ENCODE results near the gene CCNI2. TPM values are rescaled to one million over a fixed set of nuclear protein-coding genes. Genes with fewer than 3 reads are reported as not detected.
A peak's percentile ranks its signal among the peaks of the same experiment; 100 is the strongest.

CCNI2 gene
- total and polyA plus RNA-seq, 4 donors: 0.69 to 24.0 (median 9.9) TPM

DNA sequence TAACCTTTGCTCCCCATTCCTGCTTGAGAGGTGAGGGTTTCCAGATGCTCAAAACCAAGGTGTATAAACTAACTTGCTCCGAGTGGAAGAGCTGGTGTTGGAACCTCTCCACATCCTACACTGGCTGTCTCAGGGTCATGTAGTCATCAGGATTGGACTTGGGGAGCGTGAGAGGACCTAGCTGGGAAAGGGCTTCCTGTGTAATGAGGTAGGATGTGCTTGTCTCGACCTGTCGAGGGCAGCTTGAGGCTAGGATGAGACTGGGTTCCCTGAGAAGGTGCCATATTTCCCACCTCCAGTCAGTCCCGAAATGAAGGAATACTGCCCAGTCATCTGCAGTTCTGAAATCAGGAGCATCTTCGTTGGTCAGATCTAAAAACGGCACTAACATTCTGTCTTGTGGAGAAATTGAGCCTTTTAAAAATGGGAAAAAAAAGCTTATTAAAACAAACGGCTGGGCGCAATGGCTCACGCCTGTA is 1.3 kb downstream of the CCNI2 start:
- peaks cover 27% of the 10 kb centered on the region for H3K27me3 ChIP-seq (ENCODE audit: control insufficient read depth, insufficient read depth, low read length)
- H3K36me3 ChIP-seq (ENCODE audit: control insufficient read depth, insufficient read depth, low read length): peaks cover 12% of the 10 kb centered on the region
- DNase-seq (ENCODE audit: low read depth in 4 of 6, low spot score in 6 of 6): no peak
- H3K9me3 ChIP-seq (ENCODE audit: control insufficient read depth, insufficient read depth, low read length): no peaks in the 10 kb centered on the region
- H3K4me1 ChIP-seq (ENCODE audit: control insufficient read depth, insufficient read depth, low read length): peaks cover 10% of the 10 kb centered on the region
- no peak overlapping the region for H3K27ac ChIP-seq (ENCODE audit: low read depth, low read length)
- 97% methylated on average over 5 of the region's 10 CpGs for WGBS (ENCODE audit: insufficient coverage)
- H3K4me3 ChIP-seq (ENCODE audit: low read depth, low read length): no peak overlapping the region

DNA sequence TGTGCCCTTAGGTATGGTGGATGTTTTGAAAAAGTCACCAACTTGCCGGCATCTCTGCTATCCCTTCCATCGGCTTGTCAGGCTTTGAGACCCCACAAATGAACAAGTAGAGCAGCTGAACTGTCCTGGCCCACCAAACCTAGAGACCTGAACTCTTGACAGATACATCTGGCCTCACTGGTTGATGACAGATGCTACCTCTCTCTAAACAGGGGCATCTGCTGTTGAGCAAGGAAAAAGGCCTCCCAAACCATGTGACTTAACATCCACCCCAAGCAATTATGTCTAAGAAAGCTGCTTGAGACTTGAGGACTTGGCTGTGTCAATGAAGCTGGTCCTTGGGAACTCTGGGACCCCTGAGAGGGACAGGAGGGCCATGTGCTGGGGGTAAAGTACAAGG is 2.3 kb downstream of the CCNI2 start:
- no peak for DNase-seq (ENCODE audit: low read depth in 4 of 6, low spot score in 6 of 6)
- peaks cover 27% of the 10 kb centered on the region for H3K27me3 ChIP-seq (ENCODE audit: control insufficient read depth, insufficient read depth, low read length)
- no peak overlapping the region for H3K4me3 ChIP-seq (ENCODE audit: low read depth, low read length)
- WGBS (ENCODE audit: insufficient coverage): 94% methylated on average over 2 of the region's 2 CpGs
- peaks cover 14% of the 10 kb centered on the region for H3K36me3 ChIP-seq (ENCODE audit: control insufficient read depth, insufficient read depth, low read length)
- H3K9me3 ChIP-seq (ENCODE audit: control insufficient read depth, insufficient read depth, low read length): no peaks in the 10 kb centered on the region
- no peak overlapping the region for H3K27ac ChIP-seq (ENCODE audit: low read depth, low read length)
- peaks cover 13% of the 10 kb centered on the region for H3K4me1 ChIP-seq (ENCODE audit: control insufficient read depth, insufficient read depth, low read length)

DNA sequence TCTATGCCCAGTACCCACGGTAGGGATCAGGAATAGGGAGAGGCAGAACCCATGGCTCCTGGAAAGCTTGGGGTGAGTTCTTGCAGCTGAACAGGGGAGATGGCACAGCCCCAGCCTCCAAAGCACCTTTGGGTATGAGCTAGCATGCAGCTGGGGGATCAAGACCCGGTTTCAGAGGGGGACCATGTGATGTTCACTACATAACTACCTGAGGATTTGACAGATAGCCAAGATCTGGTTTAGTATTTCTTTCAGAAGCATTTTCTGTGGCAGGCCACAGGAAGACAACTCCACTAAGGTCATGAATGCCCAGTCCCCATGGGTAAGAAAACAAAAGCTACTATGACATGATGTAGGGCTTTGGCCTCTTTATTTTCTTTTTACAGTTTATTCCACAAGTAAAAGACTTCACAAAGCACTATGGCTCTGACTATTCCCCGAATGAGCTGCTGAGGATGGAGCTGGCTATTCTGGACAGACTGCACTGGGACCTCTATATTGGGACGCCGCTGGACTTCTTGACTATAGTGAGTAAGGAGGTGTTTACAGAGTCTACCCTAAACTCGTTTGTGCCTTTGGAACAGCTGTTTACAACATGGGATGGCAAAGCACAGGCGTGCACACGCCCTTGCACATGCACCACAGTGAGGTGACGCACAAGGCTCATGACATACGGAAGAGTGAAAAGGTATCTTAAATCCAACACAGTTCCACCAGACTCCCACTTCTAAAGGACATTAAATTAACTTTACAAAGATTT is 3.4 kb downstream of the CCNI2 start:
- no peak for DNase-seq (ENCODE audit: low read depth in 4 of 6, low spot score in 6 of 6)
- Histone ChIP-seq H3K4me1 (ENCODE audit: control insufficient read depth, insufficient read depth, low read length) (peaks cover 13% of the 10 kb centered on the region), H3K4me3 (ENCODE audit: low read depth, low read length) (no peak overlapping the region), H3K9me3 (ENCODE audit: control insufficient read depth, insufficient read depth, low read length) (no peaks in the 10 kb centered on the region), H3K36me3 (ENCODE audit: control insufficient read depth, insufficient read depth, low read length) (peaks cover 14% of the 10 kb centered on the region), H3K27ac (ENCODE audit: low read depth, low read length) (no peak overlapping the region), H3K27me3 (ENCODE audit: control insufficient read depth, insufficient read depth, low read length) (peaks cover 23% of the 10 kb centered on the region)
- 74% methylated on average over 4 of the region's 10 CpGs for WGBS (ENCODE audit: insufficient coverage)

DNA sequence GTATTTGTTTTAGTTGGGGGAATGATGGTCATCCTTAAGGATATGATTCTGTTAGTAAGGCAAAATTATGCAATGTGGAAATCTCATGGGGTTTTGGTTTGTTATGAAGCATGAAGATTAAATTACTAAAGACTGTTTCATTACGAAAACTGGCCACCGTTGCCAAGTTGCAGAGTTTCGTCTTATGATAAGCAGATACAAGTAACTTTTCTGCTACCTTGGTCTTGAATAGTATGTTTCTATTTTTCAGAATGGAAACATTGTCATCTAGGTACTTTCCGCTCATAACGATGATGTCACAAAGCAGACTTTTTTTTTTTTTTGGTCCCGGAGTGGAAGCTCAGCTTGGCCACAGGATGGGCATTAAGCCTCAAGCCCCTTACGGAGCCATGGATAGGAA is 4.2 kb downstream of the CCNI2 start:
- no peak overlapping the region for H3K4me3 ChIP-seq (ENCODE audit: low read depth, low read length)
- H3K27ac ChIP-seq (ENCODE audit: low read depth, low read length): no peak overlapping the region
- H3K9me3 ChIP-seq (ENCODE audit: control insufficient read depth, insufficient read depth, low read length): no peaks in the 10 kb centered on the region
- H3K27me3 ChIP-seq (ENCODE audit: control insufficient read depth, insufficient read depth, low read length): peaks cover 19% of the 10 kb centered on the region
- DNase-seq (ENCODE audit: low read depth in 4 of 6, low spot score in 6 of 6): no peak
- H3K4me1 ChIP-seq (ENCODE audit: control insufficient read depth, insufficient read depth, low read length): peaks cover 13% of the 10 kb centered on the region
- H3K36me3 ChIP-seq (ENCODE audit: control insufficient read depth, insufficient read depth, low read length): peaks cover 14% of the 10 kb centered on the region
- 95% methylated on average over 6 of the region's 7 CpGs for WGBS (ENCODE audit: insufficient coverage)

DNA sequence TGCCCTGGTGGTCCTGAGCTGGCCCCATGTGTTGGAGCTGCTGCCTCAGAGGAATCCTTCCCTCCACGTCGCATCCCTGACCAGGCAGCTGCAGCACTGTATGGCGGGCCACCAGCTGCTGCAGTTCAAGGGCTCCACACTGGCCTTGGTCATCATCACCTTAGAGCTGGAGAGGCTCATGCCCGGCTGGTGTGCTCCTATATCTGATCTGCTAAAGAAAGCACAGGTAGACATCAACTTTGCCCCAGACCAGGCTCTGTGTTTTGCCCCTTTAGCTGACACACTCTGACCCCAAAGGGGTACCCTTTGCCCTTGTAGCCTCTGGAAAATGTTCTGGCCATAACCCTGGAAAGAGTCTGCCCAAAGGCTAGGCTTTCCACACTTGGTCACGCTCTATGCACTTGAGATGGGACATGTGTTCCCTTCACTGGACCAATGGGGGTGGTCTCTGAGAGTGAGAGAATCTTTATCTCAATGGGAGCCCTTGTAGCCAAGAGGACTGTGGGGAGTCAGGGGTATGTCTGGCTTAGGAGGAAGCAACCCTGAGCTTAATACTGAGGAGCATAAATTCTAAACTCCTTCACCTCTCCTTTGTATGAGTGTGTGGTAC is 4.8 kb downstream of the CCNI2 start:
- Histone ChIP-seq H3K4me1 (ENCODE audit: control insufficient read depth, insufficient read depth, low read length) (peaks cover 10% of the 10 kb centered on the region), H3K36me3 (ENCODE audit: control insufficient read depth, insufficient read depth, low read length) (peaks cover 20% of the 10 kb centered on the region), H3K27ac (ENCODE audit: low read depth, low read length) (no peak overlapping the region), H3K4me3 (ENCODE audit: low read depth, low read length) (no peak overlapping the region), H3K9me3 (ENCODE audit: control insufficient read depth, insufficient read depth, low read length) (no peaks in the 10 kb centered on the region), H3K27me3 (ENCODE audit: control insufficient read depth, insufficient read depth, low read length) (peaks cover 13% of the 10 kb centered on the region)
- no peak for DNase-seq (ENCODE audit: low read depth in 4 of 6, low spot score in 6 of 6)
- 94% methylated on average over 5 of the region's 5 CpGs for WGBS (ENCODE audit: insufficient coverage)

DNA sequence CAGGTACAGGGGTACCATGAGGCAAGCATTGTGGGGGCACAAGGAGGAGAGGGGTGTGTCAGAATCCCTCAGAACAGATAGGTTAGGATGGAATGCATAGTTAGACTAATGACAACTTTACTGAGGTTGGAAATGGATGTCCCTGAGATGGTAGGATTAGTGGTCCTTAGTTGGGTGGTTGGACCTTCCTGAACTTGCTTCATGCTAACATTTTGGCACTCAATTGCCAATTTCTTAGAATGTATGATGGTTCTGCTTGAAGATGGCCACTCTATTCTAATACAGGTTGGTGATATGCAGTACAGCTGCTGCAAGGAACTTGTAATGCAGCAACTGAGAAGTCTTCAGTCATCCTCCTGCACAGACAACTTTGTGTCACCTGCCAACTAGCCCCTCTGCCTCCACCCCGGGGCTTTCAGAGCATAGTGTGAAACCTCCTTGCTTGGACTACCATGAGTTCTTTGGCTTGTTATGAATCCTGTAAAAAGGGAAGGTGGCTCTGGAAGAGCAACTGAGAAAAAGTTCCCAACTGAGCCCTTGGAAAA is 5.4 kb downstream of the CCNI2 start:
- H3K9me3 ChIP-seq (ENCODE audit: control insufficient read depth, insufficient read depth, low read length): no peaks in the 10 kb centered on the region
- no peak overlapping the region for H3K27ac ChIP-seq (ENCODE audit: low read depth, low read length)
- DNase-seq (ENCODE audit: low read depth in 4 of 6, low spot score in 6 of 6): no peak
- H3K36me3 ChIP-seq (ENCODE audit: control insufficient read depth, insufficient read depth, low read length): peaks cover 23% of the 10 kb centered on the region
- H3K4me3 ChIP-seq (ENCODE audit: low read depth, low read length): no peak overlapping the region
- H3K4me1 ChIP-seq (ENCODE audit: control insufficient read depth, insufficient read depth, low read length): peaks cover 6% of the 10 kb centered on the region
- 100% methylated on average over 1 of the region's 1 CpG for WGBS (ENCODE audit: insufficient coverage)
- H3K27me3 ChIP-seq (ENCODE audit: control insufficient read depth, insufficient read depth, low read length): peaks cover 7% of the 10 kb centered on the region

DNA sequence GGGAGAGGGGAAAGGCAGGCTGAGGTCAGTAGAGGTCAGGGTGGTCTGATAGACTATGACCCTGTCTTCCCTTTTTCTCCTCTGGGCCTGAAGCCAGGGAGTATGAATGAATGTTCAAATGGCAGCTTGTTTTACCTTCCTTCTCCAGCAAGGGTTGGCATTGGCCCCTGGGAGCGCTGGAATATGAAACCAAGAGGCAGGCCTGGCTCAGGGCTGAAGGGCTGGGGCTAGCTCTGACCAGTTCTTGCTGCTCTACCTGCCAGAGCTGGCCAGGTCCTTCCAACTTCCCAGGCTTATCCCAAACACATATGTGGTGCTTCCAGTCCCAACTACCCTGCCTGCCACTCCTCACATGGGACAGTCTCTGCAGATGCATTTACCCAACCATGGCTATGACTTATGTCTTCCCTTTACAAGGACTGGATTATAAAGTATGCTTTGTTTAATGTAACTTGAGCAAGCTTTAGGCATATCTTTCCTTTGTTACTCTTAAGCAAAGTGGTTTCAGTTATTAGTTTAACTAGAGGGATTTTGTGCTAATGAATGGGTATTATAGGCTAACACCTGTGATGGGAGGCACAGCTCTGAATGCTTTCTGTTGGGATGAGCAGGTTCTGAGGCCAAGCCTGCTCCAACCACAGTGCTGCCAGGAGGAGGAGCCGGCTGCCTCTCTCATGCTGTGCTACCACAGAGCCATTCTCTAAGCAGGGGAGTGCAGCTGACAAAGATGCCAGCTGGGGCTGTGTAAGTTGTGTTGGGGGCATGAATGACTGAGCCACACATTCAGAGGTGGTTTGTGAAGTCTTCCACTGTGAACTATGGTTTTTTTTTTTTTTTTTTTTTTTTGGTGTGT is 6.1 kb downstream of the CCNI2 start:
- H3K9me3 ChIP-seq (ENCODE audit: control insufficient read depth, insufficient read depth, low read length): no peaks in the 10 kb centered on the region
- H3K4me3 ChIP-seq (ENCODE audit: low read depth, low read length): no peak overlapping the region
- peak in 2 of 6 donors; percentile 63 to 71 for DNase-seq (ENCODE audit: low read depth in 4 of 6, low spot score in 6 of 6)
- H3K4me1 ChIP-seq (ENCODE audit: control insufficient read depth, insufficient read depth, low read length): peaks cover 6% of the 10 kb centered on the region
- peaks cover 21% of the 10 kb centered on the region for H3K36me3 ChIP-seq (ENCODE audit: control insufficient read depth, insufficient read depth, low read length)
- 40% methylated on average over 2 of the region's 2 CpGs for WGBS (ENCODE audit: insufficient coverage)
- H3K27ac ChIP-seq (ENCODE audit: low read depth, low read length): no peak overlapping the region
- H3K27me3 ChIP-seq (ENCODE audit: control insufficient read depth, insufficient read depth, low read length): peaks cover under 1% of the 10 kb centered on the region

DNA sequence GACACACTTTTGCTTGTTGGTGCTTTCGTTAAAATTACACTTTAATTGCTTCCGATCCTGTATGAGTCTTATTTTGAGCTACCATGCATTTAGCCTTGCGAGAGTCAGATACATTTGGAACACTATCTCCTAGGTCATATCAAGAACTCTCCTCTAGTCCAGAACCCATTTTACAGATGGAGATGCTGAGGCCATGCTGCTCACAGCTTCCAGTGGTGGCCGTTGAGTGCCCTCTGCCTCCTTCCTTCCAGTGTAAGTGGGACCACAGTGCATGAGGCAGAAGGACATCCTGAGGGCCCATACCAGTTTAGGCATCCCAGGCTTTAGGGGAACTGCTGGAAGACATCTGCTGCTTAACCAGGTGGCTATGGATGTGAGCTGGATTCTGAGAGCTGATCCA is 6.9 kb downstream of the CCNI2 start:
- H3K27me3 ChIP-seq (ENCODE audit: control insufficient read depth, insufficient read depth, low read length): no peaks in the 10 kb centered on the region
- DNase-seq (ENCODE audit: low read depth in 4 of 6, low spot score in 6 of 6): no peak
- peaks cover 28% of the 10 kb centered on the region for H3K36me3 ChIP-seq (ENCODE audit: control insufficient read depth, insufficient read depth, low read length)
- WGBS (ENCODE audit: insufficient coverage): 95% methylated on average over 4 of the region's 4 CpGs
- H3K27ac ChIP-seq (ENCODE audit: low read depth, low read length): peak overlapping the region; percentile 48
- H3K9me3 ChIP-seq (ENCODE audit: control insufficient read depth, insufficient read depth, low read length): no peaks in the 10 kb centered on the region
- no peak overlapping the region for H3K4me3 ChIP-seq (ENCODE audit: low read depth, low read length)
- peaks cover 6% of the 10 kb centered on the region for H3K4me1 ChIP-seq (ENCODE audit: control insufficient read depth, insufficient read depth, low read length)

DNA sequence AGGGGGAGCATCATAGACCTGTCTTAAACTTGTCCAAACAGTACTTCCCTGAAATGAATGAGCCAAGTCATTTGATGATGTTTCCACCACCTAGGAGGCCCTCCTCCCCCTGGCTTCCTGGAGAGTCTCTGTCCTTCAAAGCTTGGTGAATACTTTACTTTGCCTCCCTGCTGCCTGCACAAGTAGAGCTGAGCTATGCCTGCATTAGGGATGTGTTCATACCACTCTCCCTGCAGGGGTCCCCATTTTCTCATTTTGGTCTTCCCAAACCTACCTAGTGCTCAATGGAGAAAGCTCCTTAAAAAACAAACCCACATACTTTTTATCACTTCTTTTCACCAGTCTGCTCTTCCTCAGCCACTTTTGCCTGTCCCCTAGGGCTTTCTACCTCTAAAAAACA is 7.7 kb downstream of the CCNI2 start:
- H3K27ac ChIP-seq (ENCODE audit: low read depth, low read length): no peak overlapping the region
- H3K36me3 ChIP-seq (ENCODE audit: control insufficient read depth, insufficient read depth, low read length): peaks cover 36% of the 10 kb centered on the region

More for the DNA sequence above, 7.7 kb downstream of the CCNI2 start:
- DNase-seq (ENCODE audit: low read depth in 4 of 6, low spot score in 6 of 6): peak in 2 of 6 donors; percentile 47 to 52
- Histone ChIP-seq H3K27me3 (ENCODE audit: control insufficient read depth, insufficient read depth, low read length) (no peaks in the 10 kb centered on the region), H3K4me1 (ENCODE audit: control insufficient read depth, insufficient read depth, low read length) (peaks cover 6% of the 10 kb centered on the region), H3K9me3 (ENCODE audit: control insufficient read depth, insufficient read depth, low read length) (no peaks in the 10 kb centered on the region), H3K4me3 (ENCODE audit: low read depth, low read length) (no peak overlapping the region)
